ENCODE results near the gene LRP5. TPM values are rescaled to one million over a fixed set of nuclear protein-coding genes. Genes with fewer than 3 reads are reported as not detected.

The LRP5 gene
- total RNA-seq, 2 donors from 2014 or later: 0.73 to 3.0 TPM

DNA sequence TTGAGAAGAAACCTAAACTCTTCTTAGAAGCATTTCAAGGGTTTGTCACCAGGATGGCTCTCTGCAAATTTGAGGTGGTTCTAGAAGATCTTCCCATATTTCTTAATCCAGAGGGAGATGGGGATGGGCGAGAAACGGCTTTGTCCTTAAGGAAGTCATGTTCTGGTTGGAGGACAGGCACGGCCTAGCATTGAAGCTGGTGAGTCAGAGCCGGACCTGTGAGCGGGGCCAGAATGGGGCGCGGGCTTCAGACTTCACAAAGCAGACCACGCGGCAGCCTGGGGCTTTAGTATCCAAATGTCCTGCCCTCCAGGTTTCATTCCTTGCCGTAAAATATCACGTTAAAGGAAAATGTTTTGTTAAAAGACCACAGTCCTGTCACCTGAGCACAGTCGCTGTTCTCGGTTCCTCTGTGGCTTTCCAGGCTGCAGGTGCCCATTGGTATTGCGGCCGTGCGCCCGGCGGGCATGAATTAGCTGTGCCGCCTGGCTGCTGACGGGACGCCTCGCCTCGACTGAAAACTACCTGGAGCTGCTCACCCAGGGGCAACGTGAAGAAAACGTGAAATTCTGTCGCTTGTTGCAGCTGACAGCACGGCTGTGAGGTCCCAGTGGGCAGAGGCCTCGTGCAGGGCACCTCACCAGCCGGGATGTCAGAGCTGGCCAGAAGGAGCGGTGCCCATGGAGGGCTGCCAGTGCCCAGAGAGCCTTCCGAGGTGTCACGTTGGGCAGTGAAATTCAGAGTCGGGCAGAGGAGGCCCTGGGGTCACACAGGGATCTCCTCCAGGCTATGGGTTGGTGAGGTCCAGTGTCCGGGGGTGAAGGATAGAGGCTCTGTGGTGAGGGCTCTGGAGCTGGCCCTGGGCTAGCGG is 59.0 kb downstream of the LRP5 start:
- DNase-seq: no peak
- Mint-ChIP-seq H3K36me3 (ENCODE audit: low read depth) (peaks cover 2% of the 10 kb centered on the region), H3K4me1 (peaks cover 3% of the 10 kb centered on the region), H3K27me3 (peaks cover 7% of the 10 kb centered on the region), H3K4me3 (no peak overlapping the region), H3K27ac (no peak overlapping the region)
- ATAC-seq: no peak
- no peaks in the 10 kb centered on the region for H3K9me3 ChIP-seq (ENCODE audit: control insufficient read depth, low read length, poor library complexity, severe bottlenecking)

GRCh38 chr11:68372114-68372513 is 59.7 kb downstream of the LRP5 start:
- no peaks in the 10 kb centered on the region for H3K9me3 ChIP-seq (ENCODE audit: control insufficient read depth, low read length, poor library complexity, severe bottlenecking)
- no peak for DNase-seq
- Mint-ChIP-seq H3K36me3 (ENCODE audit: low read depth) (peaks cover 2% of the 10 kb centered on the region), H3K27me3 (peaks cover 7% of the 10 kb centered on the region), H3K4me3 (no peak overlapping the region), H3K27ac (no peak overlapping the region), H3K4me1 (peaks cover 3% of the 10 kb centered on the region)
- ATAC-seq: no peak

GRCh38 chr11:68372625-68373024 is 60.2 kb downstream of the LRP5 start:
- H3K36me3 Mint-ChIP-seq (ENCODE audit: low read depth): no peaks in the 10 kb centered on the region

GRCh38 chr11:68373189-68373814 is 60.9 kb downstream of the LRP5 start:
- H3K4me3 Mint-ChIP-seq: no peak overlapping the region
- peaks cover 7% of the 10 kb centered on the region for H3K27me3 Mint-ChIP-seq
- H3K9me3 ChIP-seq (ENCODE audit: control insufficient read depth, low read length, poor library complexity, severe bottlenecking): no peaks in the 10 kb centered on the region
- no peak overlapping the region for H3K27ac Mint-ChIP-seq
- DNase-seq: no peak
- peaks cover 3% of the 10 kb centered on the region for H3K4me1 Mint-ChIP-seq
- H3K36me3 Mint-ChIP-seq (ENCODE audit: low read depth): no peaks in the 10 kb centered on the region
- no peak for ATAC-seq

More at GRCh38 chr11:68372625-68373024, 60.2 kb downstream of the LRP5 start:
- H3K27ac Mint-ChIP-seq: no peak overlapping the region
- H3K4me1 Mint-ChIP-seq: peaks cover 3% of the 10 kb centered on the region
- peaks cover 7% of the 10 kb centered on the region for H3K27me3 Mint-ChIP-seq
- H3K9me3 ChIP-seq (ENCODE audit: control insufficient read depth, low read length, poor library complexity, severe bottlenecking): no peaks in the 10 kb centered on the region
- no peak overlapping the region for H3K4me3 Mint-ChIP-seq
- DNase-seq (no peak), ATAC-seq (no peak)

- H3K27ac Mint-ChIP-seq: no peak overlapping the region
- ATAC-seq (no peak), DNase-seq (no peak)
- H3K36me3 Mint-ChIP-seq (ENCODE audit: low read depth): no peaks in the 10 kb centered on the region
- H3K4me1 Mint-ChIP-seq: peaks cover 3% of the 10 kb centered on the region
- H3K27me3 Mint-ChIP-seq: peaks cover 7% of the 10 kb centered on the region
- H3K9me3 ChIP-seq (ENCODE audit: control insufficient read depth, low read length, poor library complexity, severe bottlenecking): no peaks in the 10 kb centered on the region
- no peak overlapping the region for H3K4me3 Mint-ChIP-seq
Measured at GRCh38 chr11:68373815-68374501, 61.6 kb downstream of the LRP5 start.

DNA sequence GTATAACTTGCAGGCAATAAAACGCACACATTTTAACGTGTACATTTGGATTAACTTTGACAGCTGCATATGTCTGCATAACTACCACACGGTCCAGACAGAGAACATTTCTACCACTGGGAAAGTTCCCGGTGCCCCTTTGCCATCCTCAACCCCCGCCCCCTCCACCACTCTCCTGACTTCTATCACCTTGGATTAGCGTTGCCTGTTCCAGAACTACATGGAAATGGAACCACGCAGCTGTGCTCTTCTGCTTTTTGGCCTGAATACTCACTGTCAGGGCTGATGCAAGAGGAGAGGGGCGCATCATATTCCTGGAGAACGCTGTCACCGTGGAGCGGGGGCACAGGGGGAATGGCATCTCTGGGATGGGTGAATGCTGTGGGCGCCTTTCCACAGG is 62.1 kb downstream of the LRP5 start:
- no peak for DNase-seq
- no peaks in the 10 kb centered on the region for H3K36me3 Mint-ChIP-seq (ENCODE audit: low read depth)
- no peaks in the 10 kb centered on the region for H3K9me3 ChIP-seq (ENCODE audit: control insufficient read depth, low read length, poor library complexity, severe bottlenecking)
- H3K27ac Mint-ChIP-seq: no peak overlapping the region
- peaks cover 3% of the 10 kb centered on the region for H3K4me1 Mint-ChIP-seq
- no peak for ATAC-seq
- H3K4me3 Mint-ChIP-seq: no peak overlapping the region
- H3K27me3 Mint-ChIP-seq: peaks cover 12% of the 10 kb centered on the region

GRCh38 chr11:68375337-68375736 is 62.9 kb downstream of the LRP5 start:
- H3K9me3 ChIP-seq (ENCODE audit: control insufficient read depth, low read length, poor library complexity, severe bottlenecking): no peaks in the 10 kb centered on the region
- H3K27me3 Mint-ChIP-seq: peaks cover 21% of the 10 kb centered on the region
- no peak overlapping the region for H3K27ac Mint-ChIP-seq
- no peak for DNase-seq
- H3K4me3 Mint-ChIP-seq: no peak overlapping the region
- no peaks in the 10 kb centered on the region for H3K36me3 Mint-ChIP-seq (ENCODE audit: low read depth)
- H3K4me1 Mint-ChIP-seq: peaks cover 3% of the 10 kb centered on the region
- no peak for ATAC-seq

GRCh38 chr11:68375766-68376165 is 63.4 kb downstream of the LRP5 start:
- DNase-seq: no peak

DNA sequence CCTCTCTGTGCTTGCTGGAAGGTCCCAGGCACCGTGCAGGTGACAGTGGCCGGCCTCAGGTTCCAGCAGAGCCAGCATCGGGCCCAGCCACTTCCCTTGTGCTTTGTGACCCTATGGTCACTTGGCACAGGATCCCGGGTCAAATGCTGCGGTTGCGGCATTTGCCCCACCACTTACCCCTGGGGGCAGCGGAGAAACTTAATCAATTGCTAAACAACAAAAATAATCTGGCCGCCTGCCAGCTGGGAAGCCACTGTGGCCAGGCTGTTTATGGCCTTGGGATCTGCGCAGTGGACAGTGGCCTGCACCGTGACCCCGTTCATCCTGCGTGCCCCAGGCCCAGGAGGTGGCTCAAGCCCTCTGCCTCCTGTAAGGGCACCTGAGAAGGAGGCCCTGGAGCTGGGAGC is 65.0 kb downstream of the LRP5 start:
- no peak for DNase-seq
- Mint-ChIP-seq H3K36me3 (ENCODE audit: low read depth) (no peaks in the 10 kb centered on the region), H3K4me1 (peaks cover 8% of the 10 kb centered on the region), H3K27me3 (peaks cover 29% of the 10 kb centered on the region), H3K4me3 (no peak overlapping the region), H3K27ac (no peak overlapping the region)
- ATAC-seq: no peak
- no peaks in the 10 kb centered on the region for H3K9me3 ChIP-seq (ENCODE audit: control insufficient read depth, low read length, poor library complexity, severe bottlenecking)

More at GRCh38 chr11:68375766-68376165, 63.4 kb downstream of the LRP5 start:
- Mint-ChIP-seq H3K4me1 (peaks cover 7% of the 10 kb centered on the region), H3K27me3 (peaks cover 25% of the 10 kb centered on the region), H3K27ac (no peak overlapping the region), H3K36me3 (ENCODE audit: low read depth) (no peaks in the 10 kb centered on the region), H3K4me3 (no peak overlapping the region)
- ATAC-seq: no peak
- H3K9me3 ChIP-seq (ENCODE audit: control insufficient read depth, low read length, poor library complexity, severe bottlenecking): no peaks in the 10 kb centered on the region

DNA sequence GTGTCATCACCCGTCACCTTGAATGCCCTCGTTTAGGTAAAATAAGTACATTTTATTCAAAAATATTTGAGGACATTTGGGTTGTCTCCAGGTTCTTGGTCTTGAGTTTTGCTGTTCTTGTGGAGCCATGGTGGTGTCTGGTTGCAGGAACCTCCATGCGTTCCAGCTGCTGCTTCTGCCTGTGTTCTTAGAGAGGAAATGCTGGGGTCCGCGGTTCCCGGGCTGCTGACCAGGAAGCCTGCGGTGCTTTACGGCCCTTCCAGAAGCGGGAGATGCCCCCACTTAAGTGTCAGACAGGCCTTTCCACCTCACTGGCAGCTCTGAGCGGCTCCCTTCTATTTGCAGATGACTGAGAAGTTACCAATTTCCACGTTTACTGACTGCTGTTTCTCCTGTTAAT is 66.8 kb downstream of the LRP5 start:
- no peak overlapping the region for H3K4me3 Mint-ChIP-seq
- H3K4me1 Mint-ChIP-seq: peaks cover 8% of the 10 kb centered on the region
- ATAC-seq (no peak), DNase-seq (no peak)
- no peaks in the 10 kb centered on the region for H3K36me3 Mint-ChIP-seq (ENCODE audit: low read depth)
- H3K27me3 Mint-ChIP-seq: peaks cover 23% of the 10 kb centered on the region
- H3K27ac Mint-ChIP-seq: no peak overlapping the region
- no peaks in the 10 kb centered on the region for H3K9me3 ChIP-seq (ENCODE audit: control insufficient read depth, low read length, poor library complexity, severe bottlenecking)

DNA sequence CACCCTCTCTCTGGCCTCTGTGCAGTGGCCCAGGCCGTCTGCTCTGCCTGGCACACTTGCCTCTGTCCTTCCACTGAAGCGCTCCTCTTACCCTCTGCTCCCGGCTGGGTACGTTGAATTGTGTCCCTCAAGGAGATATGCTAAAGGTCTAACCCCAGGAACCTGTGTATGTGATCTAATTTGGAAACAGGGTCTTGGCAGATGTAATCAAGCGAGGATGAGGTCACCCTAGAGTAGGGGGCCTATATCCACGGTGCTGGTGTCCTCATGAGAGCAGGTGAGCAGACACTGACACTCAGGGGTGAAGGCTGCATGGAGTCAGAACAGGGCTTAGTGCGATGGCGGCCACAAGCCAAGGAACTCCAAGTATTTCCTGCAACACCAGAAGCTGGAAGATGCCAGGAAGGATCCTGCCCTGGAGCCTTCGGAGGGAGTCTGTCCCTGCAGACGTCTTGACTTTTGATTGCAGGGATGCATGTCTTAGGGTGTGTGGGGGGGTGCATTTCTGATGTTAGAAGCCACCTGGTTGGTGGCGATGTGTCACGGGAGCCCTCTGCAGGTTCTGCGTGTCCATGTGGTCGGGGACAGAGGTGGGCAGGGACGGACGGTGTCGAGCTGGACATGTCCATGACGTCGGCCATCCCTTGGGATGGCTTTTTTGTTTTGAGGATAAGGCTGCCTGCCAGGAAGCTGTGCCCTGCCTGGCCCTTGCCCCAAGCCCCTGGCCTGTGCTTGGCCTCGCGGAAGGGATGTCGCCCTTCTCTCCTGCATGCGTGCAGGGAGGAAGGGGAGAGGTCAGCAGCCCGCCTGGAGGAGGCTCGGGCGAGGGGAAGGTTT is 68.6 kb downstream of the LRP5 start:
- Mint-ChIP-seq H3K4me1 (peaks cover 5% of the 10 kb centered on the region), H3K27me3 (peaks cover 22% of the 10 kb centered on the region), H3K36me3 (ENCODE audit: low read depth) (no peaks in the 10 kb centered on the region), H3K4me3 (no peak overlapping the region), H3K27ac (peak overlapping the region; percentile 41)
- H3K9me3 ChIP-seq (ENCODE audit: control insufficient read depth, low read length, poor library complexity, severe bottlenecking): no peaks in the 10 kb centered on the region
- no peak for DNase-seq
- ATAC-seq: no peak

- DNase-seq: no peak
- no peak overlapping the region for H3K27ac Mint-ChIP-seq
- H3K27me3 Mint-ChIP-seq: peaks cover 22% of the 10 kb centered on the region
- no peak for ATAC-seq
- no peaks in the 10 kb centered on the region for H3K36me3 Mint-ChIP-seq (ENCODE audit: low read depth)
- H3K4me1 Mint-ChIP-seq: peaks cover 5% of the 10 kb centered on the region
- no peak overlapping the region for H3K4me3 Mint-ChIP-seq
- no peaks in the 10 kb centered on the region for H3K9me3 ChIP-seq (ENCODE audit: control insufficient read depth, low read length, poor library complexity, severe bottlenecking)
Measured at GRCh38 chr11:68381716-68382115, 69.3 kb downstream of the LRP5 start.
